Loucy (cell line): ENCODE results near the gene ALG3.

Experiments
- CTCF ChIP-seq: fragments of 200-600 bp; sonication (generic); conservative IDR thresholded peaks from 2 replicates; pipeline ENCODE4 v1.5.1; 2014; ENCODE audit warnings: mild to moderate bottlenecking, antibody characterized with exemption, low read length
- EZH2phosphoT487 ChIP-seq: fragments of 200-600 bp; IDR thresholded peaks from 2 replicates; pipeline ENCODE4 v1.6.1; 2018; ENCODE audit warnings: antibody characterized with exemption, mild to moderate bottlenecking, moderate library complexity, borderline replicate concordance

DNA sequence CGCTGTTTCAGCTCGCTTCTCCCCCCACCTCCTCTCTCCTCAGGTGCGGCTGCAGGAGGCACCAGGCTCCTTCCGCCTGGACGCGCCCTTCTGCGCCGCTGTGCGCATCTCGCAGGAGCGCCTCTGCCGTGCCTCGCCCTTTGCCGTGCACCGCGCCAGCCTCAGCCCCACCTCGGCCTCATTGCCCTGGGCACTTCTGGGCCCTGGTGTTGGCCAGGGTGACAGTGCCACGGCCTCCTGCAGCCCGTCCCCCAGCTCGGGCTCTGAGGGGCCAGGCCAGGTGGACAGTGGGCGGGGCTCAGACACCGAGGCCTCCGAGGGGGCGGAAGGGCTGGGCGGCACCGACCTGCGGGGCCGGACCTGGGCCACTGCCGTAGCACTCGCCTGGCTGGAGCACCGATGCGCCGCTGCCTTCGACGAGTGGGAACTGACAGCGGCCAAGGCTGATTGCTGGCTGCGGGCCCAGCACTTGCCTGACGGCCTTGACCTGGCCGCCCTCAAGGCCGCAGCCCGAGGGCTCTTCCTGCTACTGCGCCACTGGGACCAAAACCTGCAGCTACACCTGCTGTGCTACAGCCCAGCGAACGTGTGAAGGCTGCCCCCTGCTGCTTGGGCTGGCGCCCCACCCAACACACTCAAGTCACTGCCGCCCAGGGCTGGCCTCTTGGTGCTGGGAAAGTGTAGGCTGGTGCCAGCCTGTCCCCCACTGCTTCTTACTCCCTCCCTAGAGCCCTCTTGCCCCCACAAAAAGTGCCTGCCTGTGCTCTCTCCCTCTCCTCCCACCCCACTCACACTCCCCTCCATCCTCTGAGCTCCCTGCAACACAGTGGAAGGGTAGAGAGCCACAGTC, 7.1 kb downstream of the ALG3 start:
- peak; percentile 38; the same call in 1 of the 2 replicates for TF ChIP-seq CTCF
- TF ChIP-seq EZH2phosphoT487 = no peak
